Fibroblast of skin of right quadriceps (primary cell): ENCODE measurements around the gene PPP2R5A.

Source experiments
- DNase-seq: peaks from one replicate; pipeline ENCODE4 v3.0.0-alpha.2; 2013

The PPP2R5A gene

GRCh38 chr1:212284744-212285684, at the start of gene PPP2R5A:
PPP2R5A (plus strand) TSS chr1:212285410; CDS start chr1:212286111, 701 bp downstream.
- peak; percentile 99 for DNase-seq

GRCh38 chr1:212235857-212236256, 49.4 kb upstream of the PPP2R5A start:
- DNase-seq: no peak

- DNase-seq: no peak
Measured at GRCh38 chr1:212236664-212237220, 48.5 kb upstream of the PPP2R5A start.

GRCh38 chr1:212237651-212238050, 47.6 kb upstream of the PPP2R5A start:
- DNase-seq: no peak

- no peak for DNase-seq
Measured at GRCh38 chr1:212238552-212238951, 46.7 kb upstream of the PPP2R5A start.

GRCh38 chr1:212241501-212241900, 43.7 kb upstream of the PPP2R5A start:
- DNase-seq: no peak

- no peak for DNase-seq
Measured at GRCh38 chr1:212241957-212242287, 43.3 kb upstream of the PPP2R5A start.

- DNase-seq: no peak
Measured at GRCh38 chr1:212242288-212242984, 42.8 kb upstream of the PPP2R5A start.

- no peak for DNase-seq
Measured at GRCh38 chr1:212242985-212243308, 42.3 kb upstream of the PPP2R5A start.

GRCh38 chr1:212244441-212244840, 40.8 kb upstream of the PPP2R5A start:
- no peak for DNase-seq

- peak; percentile 60 for DNase-seq
Measured at GRCh38 chr1:212247179-212247721, 38.0 kb upstream of the PPP2R5A start.

GRCh38 chr1:212247988-212248387, 37.2 kb upstream of the PPP2R5A start:
- DNase-seq: no peak

GRCh38 chr1:212254853-212255363, 30.3 kb upstream of the PPP2R5A start:
- no peak for DNase-seq

GRCh38 chr1:212255705-212256307, 29.4 kb upstream of the PPP2R5A start:
- no peak for DNase-seq

GRCh38 chr1:212256369-212256768, 28.8 kb upstream of the PPP2R5A start:
- no peak for DNase-seq

GRCh38 chr1:212257157-212257556, 28.1 kb upstream of the PPP2R5A start:
- no peak for DNase-seq

- no peak for DNase-seq
Measured at GRCh38 chr1:212259693-212260480, 25.3 kb upstream of the PPP2R5A start.

- DNase-seq: no peak
Measured at GRCh38 chr1:212260557-212261355, 24.5 kb upstream of the PPP2R5A start.

- DNase-seq: no peak
Measured at GRCh38 chr1:212261361-212261929, 23.8 kb upstream of the PPP2R5A start.

- DNase-seq: no peak
Measured at GRCh38 chr1:212267017-212267416, 18.2 kb upstream of the PPP2R5A start.

- no peak for DNase-seq
Measured at GRCh38 chr1:212267460-212267859, 17.8 kb upstream of the PPP2R5A start.
